ENCODE results near the gene ERC2.

The ERC2 gene

GRCh38 chr3:55935241-55935640 lies 533.0 kb downstream of the ERC2 start:
- DNase-seq (ENCODE audit: low read depth, low spot score), result no peak

- DNase-seq (ENCODE audit: low read depth, low spot score), result no peak
These were observed 533.5 kb downstream of the ERC2 start for GRCh38 chr3:55934771-55935170.

- no peak for DNase-seq (ENCODE audit: low read depth, low spot score)
These were observed 539.0 kb downstream of the ERC2 start for GRCh38 chr3:55929154-55929869.

GRCh38 chr3:55923626-55924025 lies 544.6 kb downstream of the ERC2 start:
- no peak for DNase-seq (ENCODE audit: low read depth, low spot score)

- DNase-seq (ENCODE audit: low read depth, low spot score), result no peak
These were observed 545.1 kb downstream of the ERC2 start for GRCh38 chr3:55923207-55923606.

GRCh38 chr3:55912880-55913279 lies 555.4 kb downstream of the ERC2 start:
- DNase-seq (ENCODE audit: low read depth, low spot score), result no peak

- DNase-seq (ENCODE audit: low read depth, low spot score), result no peak
These were observed 557.0 kb downstream of the ERC2 start for GRCh38 chr3:55911266-55911665.

GRCh38 chr3:55910543-55910942 lies 557.7 kb downstream of the ERC2 start:
- DNase-seq (ENCODE audit: low read depth, low spot score), result no peak

- no peak for DNase-seq (ENCODE audit: low read depth, low spot score)
These were observed 558.9 kb downstream of the ERC2 start for GRCh38 chr3:55909373-55909772.

- no peak for DNase-seq (ENCODE audit: low read depth, low spot score)
These were observed 560.7 kb downstream of the ERC2 start for GRCh38 chr3:55907616-55908015.

GRCh38 chr3:55906896-55907295 lies 561.4 kb downstream of the ERC2 start:
- DNase-seq (ENCODE audit: low read depth, low spot score), result no peak

GRCh38 chr3:55904716-55905115 lies 563.6 kb downstream of the ERC2 start:
- DNase-seq (ENCODE audit: low read depth, low spot score), result no peak

- DNase-seq (ENCODE audit: low read depth, low spot score), result no peak
These were observed 564.6 kb downstream of the ERC2 start for GRCh38 chr3:55903680-55904079.

- no peak for DNase-seq (ENCODE audit: low read depth, low spot score)
These were observed 565.9 kb downstream of the ERC2 start for GRCh38 chr3:55902221-55902900.

GRCh38 chr3:55899887-55900286 lies 568.4 kb downstream of the ERC2 start:
- no peak for DNase-seq (ENCODE audit: low read depth, low spot score)

- no peak for DNase-seq (ENCODE audit: low read depth, low spot score)
These were observed 570.6 kb downstream of the ERC2 start for GRCh38 chr3:55897573-55898224.

GRCh38 chr3:55895897-55896566 lies 572.2 kb downstream of the ERC2 start:
- DNase-seq (ENCODE audit: low read depth, low spot score), result no peak

GRCh38 chr3:55894605-55895004 lies 573.7 kb downstream of the ERC2 start:
- no peak for DNase-seq (ENCODE audit: low read depth, low spot score)

GRCh38 chr3:55893045-55893664 lies 575.1 kb downstream of the ERC2 start:
- no peak for DNase-seq (ENCODE audit: low read depth, low spot score)

- no peak for DNase-seq (ENCODE audit: low read depth, low spot score)
These were observed 577.2 kb downstream of the ERC2 start for GRCh38 chr3:55891106-55891505.

- no peak for DNase-seq (ENCODE audit: low read depth, low spot score)
These were observed 579.9 kb downstream of the ERC2 start for GRCh38 chr3:55888282-55888885.
